PFSK-1 (cell line): ENCODE results near the gene EN2.

Source experiments
- FOXP2 ChIP-seq: optimal IDR thresholded peaks from 2 replicates; pipeline ENCODE3; 2011; ENCODE audit warnings: borderline replicate concordance, control low read depth, inconsistent platforms; ENCODE audit not compliant: insufficient read depth; ENCODE audit errors: extremely low read length, extremely low read depth
- POLR2AphosphoS5 ChIP-seq: IDR thresholded peaks from 2 replicates; pipeline ENCODE4 v1.6.1; 2012; ENCODE audit warnings: low read depth, mild to moderate bottlenecking, control low read depth, low read length, moderate library complexity
- SIN3A ChIP-seq: IDR thresholded peaks from 2 replicates; pipeline ENCODE4 v1.6.1; 2012; ENCODE audit warnings: mild to moderate bottlenecking, low read length, moderate library complexity, borderline replicate concordance; ENCODE audit not compliant: insufficient read depth
- TAF1 ChIP-seq: IDR thresholded peaks from 2 replicates; pipeline ENCODE4 v1.6.1; 2012; ENCODE audit warnings: low read length, control low read depth, borderline replicate concordance; ENCODE audit not compliant: insufficient read depth
- TF ChIP-seq, protein P1 (sequence below), 2 experiments: IDR thresholded peaks; 2 replicates each; pipeline versions ENCODE4 v1.6.1 to v1.8.0; 2011 to 2012; ENCODE audit warnings: low read depth in 2 of 2, low read length in 2 of 2, control low read depth in 1 of 2, inconsistent platforms in 1 of 2, mild to moderate bottlenecking in 1 of 2, moderate library complexity in 1 of 2; ENCODE audit not compliant: insufficient read depth in 1 of 2

The EN2 gene

GRCh38 chr7:155439311-155440017 is 18.5 kb upstream of the EN2 start:
- TF ChIP-seq POLR2AphosphoS5 (no peak), TAF1 (no peak), SIN3A (no peak), FOXP2 (no peak)
- TF ChIP-seq, protein P1, sequence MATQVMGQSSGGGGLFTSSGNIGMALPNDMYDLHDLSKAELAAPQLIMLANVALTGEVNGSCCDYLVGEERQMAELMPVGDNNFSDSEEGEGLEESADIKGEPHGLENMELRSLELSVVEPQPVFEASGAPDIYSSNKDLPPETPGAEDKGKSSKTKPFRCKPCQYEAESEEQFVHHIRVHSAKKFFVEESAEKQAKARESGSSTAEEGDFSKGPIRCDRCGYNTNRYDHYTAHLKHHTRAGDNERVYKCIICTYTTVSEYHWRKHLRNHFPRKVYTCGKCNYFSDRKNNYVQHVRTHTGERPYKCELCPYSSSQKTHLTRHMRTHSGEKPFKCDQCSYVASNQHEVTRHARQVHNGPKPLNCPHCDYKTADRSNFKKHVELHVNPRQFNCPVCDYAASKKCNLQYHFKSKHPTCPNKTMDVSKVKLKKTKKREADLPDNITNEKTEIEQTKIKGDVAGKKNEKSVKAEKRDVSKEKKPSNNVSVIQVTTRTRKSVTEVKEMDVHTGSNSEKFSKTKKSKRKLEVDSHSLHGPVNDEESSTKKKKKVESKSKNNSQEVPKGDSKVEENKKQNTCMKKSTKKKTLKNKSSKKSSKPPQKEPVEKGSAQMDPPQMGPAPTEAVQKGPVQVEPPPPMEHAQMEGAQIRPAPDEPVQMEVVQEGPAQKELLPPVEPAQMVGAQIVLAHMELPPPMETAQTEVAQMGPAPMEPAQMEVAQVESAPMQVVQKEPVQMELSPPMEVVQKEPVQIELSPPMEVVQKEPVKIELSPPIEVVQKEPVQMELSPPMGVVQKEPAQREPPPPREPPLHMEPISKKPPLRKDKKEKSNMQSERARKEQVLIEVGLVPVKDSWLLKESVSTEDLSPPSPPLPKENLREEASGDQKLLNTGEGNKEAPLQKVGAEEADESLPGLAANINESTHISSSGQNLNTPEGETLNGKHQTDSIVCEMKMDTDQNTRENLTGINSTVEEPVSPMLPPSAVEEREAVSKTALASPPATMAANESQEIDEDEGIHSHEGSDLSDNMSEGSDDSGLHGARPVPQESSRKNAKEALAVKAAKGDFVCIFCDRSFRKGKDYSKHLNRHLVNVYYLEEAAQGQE (IDR thresholded peaks at IDR 0.05; ENCODE audit: insufficient read depth in 1 of 2, low read depth in 2 of 2, low read length in 2 of 2), result no peak

DNA sequence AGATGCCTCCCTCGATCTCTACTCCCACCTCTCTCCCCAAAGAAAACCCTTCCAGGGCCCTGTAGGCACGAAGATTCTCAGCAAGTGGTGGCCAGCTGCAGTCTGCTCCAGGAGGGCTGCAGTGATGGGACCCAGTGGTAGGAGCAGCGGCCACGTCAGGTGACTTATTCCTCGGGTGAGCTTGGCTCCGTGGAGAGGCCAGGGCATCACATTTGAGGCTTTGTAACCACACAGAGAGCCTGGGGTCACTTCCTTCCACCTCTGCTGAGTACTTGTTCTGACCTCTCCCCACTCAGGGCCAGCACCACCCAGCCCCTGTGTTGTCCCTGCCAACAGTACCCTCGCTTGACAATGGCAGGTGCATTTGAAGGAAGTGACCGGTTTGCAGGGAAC is 17.9 kb upstream of the EN2 start:
- TF ChIP-seq SIN3A, result no peak
- TF ChIP-seq TAF1, result no peak
- no peak for TF ChIP-seq FOXP2
- TF ChIP-seq POLR2AphosphoS5, result no peak
- TF ChIP-seq, protein P1 (IDR thresholded peaks at IDR 0.05; ENCODE audit: insufficient read depth in 1 of 2, low read depth in 2 of 2, low read length in 2 of 2), result no peak

DNA sequence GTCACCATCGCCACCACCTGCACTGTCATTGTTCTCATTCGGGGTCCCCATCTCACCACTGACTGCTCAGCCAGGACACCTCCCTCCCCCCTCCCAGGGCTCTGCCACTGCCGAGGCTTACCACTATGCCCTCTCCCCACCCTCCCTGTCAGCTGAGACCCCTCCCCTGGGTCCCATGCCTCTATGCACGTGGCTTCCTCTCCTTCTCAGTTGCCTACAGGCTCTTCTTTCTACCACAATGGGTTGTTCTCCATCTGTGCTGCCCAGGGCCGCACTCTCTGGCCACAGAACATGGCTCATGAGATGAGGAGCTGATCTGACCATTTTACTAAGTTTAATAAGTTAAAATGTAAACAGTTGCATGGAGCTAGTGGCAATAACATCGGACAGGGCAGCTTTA is 16.1 kb upstream of the EN2 start:
- TF ChIP-seq FOXP2 (no peak), SIN3A (no peak), TAF1 (no peak), POLR2AphosphoS5 (no peak)
- TF ChIP-seq, protein P1 (IDR thresholded peaks at IDR 0.05; ENCODE audit: insufficient read depth in 1 of 2, low read depth in 2 of 2, low read length in 2 of 2), result no peak

- no peak for TF ChIP-seq FOXP2
- TF ChIP-seq POLR2AphosphoS5, result no peak
- TF ChIP-seq, protein P1 (IDR thresholded peaks at IDR 0.05; ENCODE audit: insufficient read depth in 1 of 2, low read depth in 2 of 2, low read length in 2 of 2), result no peak
- no peak for TF ChIP-seq SIN3A
- no peak for TF ChIP-seq TAF1
Measured at GRCh38 chr7:155444746-155445145, 13.2 kb upstream of the EN2 start.

DNA sequence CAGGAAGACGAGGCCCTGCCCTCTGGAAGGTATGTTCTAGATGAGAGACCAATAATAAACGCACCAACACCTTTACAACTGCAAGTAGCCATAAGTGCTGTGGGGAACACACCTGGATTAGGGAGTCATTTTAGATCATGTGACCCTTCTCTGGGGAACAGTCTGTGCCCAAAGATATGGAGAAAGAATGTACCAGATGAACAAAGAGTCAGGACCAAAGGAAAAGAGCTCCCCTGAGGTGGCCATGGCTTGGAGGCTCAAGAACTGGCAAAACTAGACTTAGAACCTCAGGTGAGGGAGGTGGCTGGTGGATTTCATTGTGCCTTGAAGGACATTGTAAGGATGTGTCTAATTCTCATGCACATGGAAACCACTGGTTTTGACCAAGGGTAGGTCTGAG is 10.3 kb upstream of the EN2 start:
- TF ChIP-seq SIN3A (no peak), TAF1 (no peak)
- TF ChIP-seq, protein P1 (IDR thresholded peaks at IDR 0.05; ENCODE audit: insufficient read depth in 1 of 2, low read depth in 2 of 2, low read length in 2 of 2), result no peak
